Type B pancreatic cell (in vitro differentiated cells): ENCODE results near the gene KCTD11. TPM values are rescaled to one million over a fixed set of nuclear protein-coding genes. Genes with fewer than 3 reads are reported as not detected.

Source experiments
- DNase-seq: peaks from one replicate; pipeline ENCODE4 v3.0.0; 2021; ENCODE audit warnings: mixed read lengths; ENCODE audit not compliant: unreplicated experiment; ENCODE audit errors: extremely low spot score
- H3K27ac Mint-ChIP-seq: 2 replicates; pipeline ENCODE4 v1.8.0; 2021; ENCODE audit warnings: mild to moderate bottlenecking, mixed read lengths
- H3K27me3 Mint-ChIP-seq: 2 replicates; pipeline ENCODE4 v1.8.0; 2021; ENCODE audit warnings: mixed read lengths
- H3K36me3 Mint-ChIP-seq: 2 replicates; pipeline ENCODE4 v1.8.0; 2021; ENCODE audit warnings: mixed read lengths
- H3K4me1 Mint-ChIP-seq: one replicate; pipeline ENCODE4 v1.8.0; 2021; ENCODE audit warnings: mixed read lengths; ENCODE audit not compliant: unreplicated experiment
- H3K4me3 Mint-ChIP-seq: 2 replicates; pipeline ENCODE4 v1.8.0; 2021; ENCODE audit warnings: mild to moderate bottlenecking, mixed read lengths
- H3K9me3 Mint-ChIP-seq: 2 replicates; pipeline ENCODE4 v1.8.0; 2021; ENCODE audit warnings: mixed read lengths
- CTCF ChIP-seq: fragments of 200-600 bp; sonication (generic); conservative IDR thresholded peaks from 2 replicates; pipeline ENCODE4 v1.5.0; 2021; ENCODE audit warnings: antibody characterized with exemption, mild to moderate bottlenecking
- total RNA-seq: library from RNA; stranded (reverse); gene quantifications from 2 replicates; pipeline ENCODE4 v1.2.1, GENCODE V29; 2021; ENCODE audit warnings: low replicate concordance

KCTD11 gene
- total RNA-seq, 1 donor from 2014 or later: 9.5 TPM

GRCh38 chr17:7318121-7318860, 33.7 kb upstream of the KCTD11 start:
- peaks cover 10% of the 10 kb centered on the region for H3K36me3 Mint-ChIP-seq
- H3K27ac Mint-ChIP-seq: peak overlapping the region; percentile 75
- no peaks in the 10 kb centered on the region for H3K9me3 Mint-ChIP-seq
- peaks cover 10% of the 10 kb centered on the region for H3K4me1 Mint-ChIP-seq
- TF ChIP-seq CTCF: no peak
- peak overlapping the region; percentile 57 for H3K4me3 Mint-ChIP-seq
- H3K27me3 Mint-ChIP-seq: no peaks in the 10 kb centered on the region
- DNase-seq: no peak

GRCh38 chr17:7321466-7321865, 30.5 kb upstream of the KCTD11 start:
- DNase-seq: no peak
- no peak for TF ChIP-seq CTCF
- no peaks in the 10 kb centered on the region for H3K9me3 Mint-ChIP-seq
- H3K4me1 Mint-ChIP-seq: no peaks in the 10 kb centered on the region
- no peak overlapping the region for H3K4me3 Mint-ChIP-seq
- H3K36me3 Mint-ChIP-seq: peaks cover 4% of the 10 kb centered on the region
- no peak overlapping the region for H3K27ac Mint-ChIP-seq
- no peaks in the 10 kb centered on the region for H3K27me3 Mint-ChIP-seq

- Mint-ChIP-seq H3K4me3 (no peak overlapping the region), H3K4me1 (peaks cover 3% of the 10 kb centered on the region), H3K9me3 (no peaks in the 10 kb centered on the region), H3K36me3 (peaks cover 3% of the 10 kb centered on the region), H3K27me3 (no peaks in the 10 kb centered on the region), H3K27ac (no peak overlapping the region)
- DNase-seq: no peak
- no peak for TF ChIP-seq CTCF
These were observed 29.3 kb upstream of the KCTD11 start for GRCh38 chr17:7322520-7323194.

- Mint-ChIP-seq H3K36me3 (peaks cover 3% of the 10 kb centered on the region), H3K27me3 (no peaks in the 10 kb centered on the region), H3K4me3 (no peak overlapping the region), H3K9me3 (no peaks in the 10 kb centered on the region), H3K27ac (no peak overlapping the region), H3K4me1 (peaks cover 15% of the 10 kb centered on the region)
- no peak for DNase-seq
- TF ChIP-seq CTCF: peak; percentile 90
These were observed 28.1 kb upstream of the KCTD11 start for GRCh38 chr17:7323731-7324437.

GRCh38 chr17:7324438-7324779, 27.6 kb upstream of the KCTD11 start:
- H3K27me3 Mint-ChIP-seq: no peaks in the 10 kb centered on the region
- DNase-seq: no peak
- no peak for TF ChIP-seq CTCF
- H3K4me3 Mint-ChIP-seq: no peak overlapping the region
- H3K36me3 Mint-ChIP-seq: peaks cover 3% of the 10 kb centered on the region
- H3K9me3 Mint-ChIP-seq: no peaks in the 10 kb centered on the region
- H3K4me1 Mint-ChIP-seq: peaks cover 15% of the 10 kb centered on the region
- no peak overlapping the region for H3K27ac Mint-ChIP-seq
